ENCODE data around the gene KIFC3. TPM values are rescaled to one million over a fixed set of nuclear protein-coding genes. Genes with fewer than 3 reads are reported as not detected.
"Not testable (repeated sequence)": the region's sequence is repeated elsewhere in the genome, so short reads cannot be mapped to it uniquely, and the experiment has no call there.

KIFC3 gene
- total RNA-seq, 1 experiment from 2014 or later, result 32.6 TPM

DNA sequence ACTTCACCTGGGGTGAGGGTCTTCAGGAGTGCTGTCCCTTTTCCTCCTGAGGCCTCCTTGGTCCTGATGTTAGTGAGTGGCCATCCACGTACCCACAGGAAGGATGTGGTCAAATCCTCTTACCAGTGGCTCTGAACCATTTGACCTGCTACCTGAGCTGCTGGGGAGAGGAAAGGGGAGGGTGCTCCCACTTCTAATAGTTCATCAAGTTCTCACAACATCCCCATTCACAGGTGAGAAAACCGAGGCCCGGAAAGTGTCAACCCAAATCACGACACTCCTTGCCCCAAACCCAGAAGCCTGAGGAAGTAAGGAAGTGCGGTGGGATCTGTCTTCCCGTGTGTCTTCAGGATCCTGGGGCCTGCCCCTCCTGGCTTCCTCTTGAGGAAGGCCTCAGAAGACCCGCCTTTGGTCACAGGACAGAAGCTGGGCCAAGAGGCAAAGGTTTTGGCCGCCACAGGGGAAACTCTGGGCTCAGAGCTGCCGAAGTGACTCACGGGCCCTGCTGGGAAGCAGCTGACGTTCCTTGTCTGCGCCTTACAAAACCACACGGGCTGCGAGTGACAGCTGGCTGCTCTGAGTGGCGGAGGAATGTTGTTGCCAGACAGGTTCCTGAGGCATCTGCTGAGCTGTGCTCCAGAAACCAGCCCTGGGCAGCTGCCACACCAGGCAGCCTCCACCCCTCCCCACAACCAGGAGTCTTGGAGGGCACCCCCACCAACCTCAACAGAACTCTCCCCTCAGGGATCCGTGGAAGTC lies 13.9 kb upstream of the KIFC3 start:
- Histone ChIP-seq H3K4me2 (ENCODE audit: low read length) (peak overlapping the region; percentile 67), H4K20me1 (ENCODE audit: low read length) (no peaks in the 10 kb centered on the region), H3K27me3 (ENCODE audit: low read length) (no peaks in the 10 kb centered on the region), H3K36me3 (ENCODE audit: low read depth, low read length) (no peaks in the 10 kb centered on the region), H3K9me3 (ENCODE audit: low read length) (no peaks in the 10 kb centered on the region), H3K27ac (ENCODE audit: low read length) (peak overlapping the region; percentile 86), H3K9me2 (replicated peaks; ENCODE audit: low read length) (no peaks in the 10 kb centered on the region), H3K4me1 (ENCODE audit: insufficient read depth, low read length) (peaks cover 35% of the 10 kb centered on the region), H3K9ac (ENCODE audit: low read length) (peak overlapping the region; percentile 52), H2AFZ (ENCODE audit: low read length) (peak overlapping the region; percentile 63; the same call in 1 of the 2 replicates), H3K4me3 (ENCODE audit: low read length) (no peak overlapping the region), H3K79me2 (ENCODE audit: low read length) (no peaks in the 10 kb centered on the region), H3F3A (ENCODE audit: low read length, unreplicated experiment) (no peaks in the 10 kb centered on the region)
- ATAC-seq, result peak; percentile 85
- no peak for TF ChIP-seq EZH2phosphoT487 (IDR thresholded peaks at IDR 0.05; ENCODE audit: borderline replicate concordance, low read length)
- TF ChIP-seq, protein P1, sequence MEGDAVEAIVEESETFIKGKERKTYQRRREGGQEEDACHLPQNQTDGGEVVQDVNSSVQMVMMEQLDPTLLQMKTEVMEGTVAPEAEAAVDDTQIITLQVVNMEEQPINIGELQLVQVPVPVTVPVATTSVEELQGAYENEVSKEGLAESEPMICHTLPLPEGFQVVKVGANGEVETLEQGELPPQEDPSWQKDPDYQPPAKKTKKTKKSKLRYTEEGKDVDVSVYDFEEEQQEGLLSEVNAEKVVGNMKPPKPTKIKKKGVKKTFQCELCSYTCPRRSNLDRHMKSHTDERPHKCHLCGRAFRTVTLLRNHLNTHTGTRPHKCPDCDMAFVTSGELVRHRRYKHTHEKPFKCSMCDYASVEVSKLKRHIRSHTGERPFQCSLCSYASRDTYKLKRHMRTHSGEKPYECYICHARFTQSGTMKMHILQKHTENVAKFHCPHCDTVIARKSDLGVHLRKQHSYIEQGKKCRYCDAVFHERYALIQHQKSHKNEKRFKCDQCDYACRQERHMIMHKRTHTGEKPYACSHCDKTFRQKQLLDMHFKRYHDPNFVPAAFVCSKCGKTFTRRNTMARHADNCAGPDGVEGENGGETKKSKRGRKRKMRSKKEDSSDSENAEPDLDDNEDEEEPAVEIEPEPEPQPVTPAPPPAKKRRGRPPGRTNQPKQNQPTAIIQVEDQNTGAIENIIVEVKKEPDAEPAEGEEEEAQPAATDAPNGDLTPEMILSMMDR (conservative IDR thresholded peaks at IDR 0.05; ENCODE audit: low read depth, low read length), result no peak
- TF ChIP-seq EZH2 (IDR thresholded peaks at IDR 0.05; ENCODE audit: low read length, unreplicated experiment), result no peak
- peak; percentile 95 for DNase-seq
- ChIA-PET CTCF (interaction anchor here (0.7 kb wide), 1 partner anchor 21 kb away, joined by 3 read pairs; no protein-coding TSS in a partner anchor), POLR2A (ENCODE audit: unreplicated experiment) (no interaction called here)
- BruUV-seq (replicated peaks), result no TSS peak
- intact Hi-C loops (cut with micrococcal nuclease), result loop anchor here (1.0 kb wide), 1 partner anchor 8 kb away; no protein-coding TSS in a partner anchor

DNA sequence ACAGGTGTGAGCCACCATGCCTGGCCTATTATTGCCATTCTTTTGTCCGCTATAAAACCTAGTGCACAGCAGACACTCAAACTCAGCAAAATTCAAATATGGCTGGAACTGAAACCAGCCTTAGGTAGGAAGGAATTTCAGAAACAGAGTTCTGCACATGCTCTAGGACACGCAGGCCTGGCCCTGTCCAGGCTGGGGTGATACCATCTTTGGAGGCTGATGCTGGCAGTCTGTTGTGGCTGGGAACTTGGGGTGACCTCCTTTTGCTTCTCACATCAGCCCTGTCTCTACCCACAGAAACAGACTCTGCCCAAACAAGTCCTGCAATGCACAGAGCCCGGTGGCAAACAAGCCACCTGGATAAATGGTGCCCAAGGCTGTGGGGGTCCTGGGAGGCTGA lies 12.6 kb upstream of the KIFC3 start:
- Histone ChIP-seq H3K4me2 (ENCODE audit: low read length) (no peak overlapping the region), H3F3A (ENCODE audit: low read length, unreplicated experiment) (no peaks in the 10 kb centered on the region), H3K36me3 (ENCODE audit: low read depth, low read length) (no peaks in the 10 kb centered on the region), H3K27ac (ENCODE audit: low read length) (no peak overlapping the region), H3K79me2 (ENCODE audit: low read length) (no peaks in the 10 kb centered on the region), H3K4me1 (ENCODE audit: insufficient read depth, low read length) (peaks cover 47% of the 10 kb centered on the region), H3K9ac (ENCODE audit: low read length) (no peak overlapping the region), H3K9me3 (ENCODE audit: low read length) (no peaks in the 10 kb centered on the region), H3K9me2 (replicated peaks; ENCODE audit: low read length) (no peaks in the 10 kb centered on the region), H3K4me3 (ENCODE audit: low read length) (no peak overlapping the region), H3K27me3 (ENCODE audit: low read length) (no peaks in the 10 kb centered on the region), H4K20me1 (ENCODE audit: low read length) (no peaks in the 10 kb centered on the region), H2AFZ (ENCODE audit: low read length) (no peak overlapping the region)
- DNase-seq (no peak), ATAC-seq (no peak)
- intact Hi-C loops (cut with micrococcal nuclease), result loop anchor here (5.0 kb wide), 1 partner anchor 53 kb away; no protein-coding TSS in a partner anchor
- TF ChIP-seq, protein P1 (conservative IDR thresholded peaks at IDR 0.05; ENCODE audit: low read depth, low read length), result no peak
- TF ChIP-seq EZH2phosphoT487 (IDR thresholded peaks at IDR 0.05; ENCODE audit: borderline replicate concordance, low read length), result no peak
- TF ChIP-seq EZH2 (IDR thresholded peaks at IDR 0.05; ENCODE audit: low read length, unreplicated experiment), result no peak
- BruUV-seq (replicated peaks), result no TSS peak
- CTCF ChIA-PET, result no interaction called here
- POLR2A ChIA-PET (ENCODE audit: unreplicated experiment), result no interaction called here

DNA sequence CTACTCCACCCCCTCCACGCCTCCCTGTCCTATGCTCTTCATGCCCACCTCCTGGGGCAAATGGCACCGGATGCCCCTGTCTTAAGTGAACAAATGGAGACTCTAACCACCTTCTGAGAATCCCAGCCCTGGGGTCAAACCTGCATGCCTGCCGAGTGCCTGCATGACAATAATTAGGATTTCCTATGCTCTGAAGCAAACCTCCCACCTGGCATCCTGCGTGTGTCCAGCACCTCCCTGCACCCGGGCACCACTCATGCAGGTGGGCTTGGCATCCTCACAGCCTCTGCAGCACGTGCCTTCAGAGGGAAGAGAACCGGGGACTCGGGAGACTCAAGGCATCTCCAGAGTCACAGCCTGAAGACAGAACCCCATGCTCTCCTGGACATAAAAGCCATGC lies 11.2 kb upstream of the KIFC3 start:
- CTCF ChIA-PET, result no interaction called here
- H3K27ac ChIP-seq (ENCODE audit: low read length), result no peak overlapping the region
- POLR2A ChIA-PET (ENCODE audit: unreplicated experiment), result no interaction called here

DNA sequence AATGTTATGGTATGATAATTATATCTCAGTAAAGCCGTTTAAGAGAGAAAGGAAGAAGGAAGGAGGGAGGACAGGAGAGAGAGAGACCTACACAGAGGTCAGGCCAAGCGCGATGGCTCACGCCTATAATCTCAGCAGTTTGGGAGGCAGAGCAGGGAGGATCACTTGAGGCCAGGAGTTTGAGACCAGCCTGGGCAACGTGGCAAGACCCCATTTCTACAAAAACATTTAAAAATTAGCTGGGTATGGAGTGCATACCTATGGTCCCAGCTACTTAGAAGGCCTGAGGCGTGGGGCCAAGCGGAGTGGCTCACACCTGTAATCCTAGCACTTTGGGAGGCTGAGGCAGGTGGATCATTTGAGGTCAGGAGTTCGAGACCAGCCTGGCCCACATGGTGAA lies 9.0 kb upstream of the KIFC3 start:
- POLR2A ChIA-PET (ENCODE audit: unreplicated experiment); H4K20me1 ChIP-seq (ENCODE audit: low read length); DNase-seq; H3K9me2 ChIP-seq (replicated peaks; ENCODE audit: low read length); H3K9me3 ChIP-seq (ENCODE audit: low read length); H3K4me2 ChIP-seq (ENCODE audit: low read length); H3K27ac ChIP-seq (ENCODE audit: low read length); H3K9ac ChIP-seq (ENCODE audit: low read length); H3K4me3 ChIP-seq (ENCODE audit: low read length); H3K36me3 ChIP-seq (ENCODE audit: low read depth, low read length); CTCF ChIA-PET; H3F3A ChIP-seq (ENCODE audit: low read length, unreplicated experiment); H2AFZ ChIP-seq (ENCODE audit: low read length); H3K79me2 ChIP-seq (ENCODE audit: low read length); BruUV-seq (replicated peaks); ATAC-seq; H3K27me3 ChIP-seq (ENCODE audit: low read length): not testable (repeated sequence)
- intact Hi-C loops (cut with micrococcal nuclease), result loop anchor here (5.0 kb wide), 1 partner anchor 49 kb away; no protein-coding TSS in a partner anchor
- H3K4me1 ChIP-seq (ENCODE audit: insufficient read depth, low read length), result peaks cover 60% of the 10 kb centered on the region

More for the DNA sequence above, 11.2 kb upstream of the KIFC3 start:
- Histone ChIP-seq H3K4me2 (ENCODE audit: low read length) (no peak overlapping the region), H3K9ac (ENCODE audit: low read length) (no peak overlapping the region), H3K9me3 (ENCODE audit: low read length) (no peaks in the 10 kb centered on the region), H4K20me1 (ENCODE audit: low read length) (no peaks in the 10 kb centered on the region), H3F3A (ENCODE audit: low read length, unreplicated experiment) (no peaks in the 10 kb centered on the region), H3K27me3 (ENCODE audit: low read length) (no peaks in the 10 kb centered on the region), H3K36me3 (ENCODE audit: low read depth, low read length) (no peaks in the 10 kb centered on the region), H3K9me2 (replicated peaks; ENCODE audit: low read length) (no peaks in the 10 kb centered on the region), H3K4me1 (ENCODE audit: insufficient read depth, low read length) (peaks cover 51% of the 10 kb centered on the region), H3K4me3 (ENCODE audit: low read length) (no peak overlapping the region), H2AFZ (ENCODE audit: low read length) (no peak overlapping the region), H3K79me2 (ENCODE audit: low read length) (no peaks in the 10 kb centered on the region)
- ATAC-seq (no peak), DNase-seq (no peak)
- no TSS peak for BruUV-seq (replicated peaks)
- TF ChIP-seq, protein P1 (conservative IDR thresholded peaks at IDR 0.05; ENCODE audit: low read depth, low read length), result no peak
- intact Hi-C loops (cut with micrococcal nuclease), result loop anchor here (5.0 kb wide), 1 partner anchor 51 kb away; no protein-coding TSS in a partner anchor

Measured in PC-3 (cell line).